K562 (cell line): Measurements from ENCODE around the gene TMBIM4. TPM values are rescaled to one million over a fixed set of nuclear protein-coding genes. Genes with fewer than 3 reads are reported as not detected.
A peak's percentile ranks its signal among the peaks of the same experiment; 100 is the strongest.

Experiments used
- AFF4 ChIP-seq: sonication (generic); formaldehyde crosslinking; IDR thresholded peaks from 2 replicates; pipeline ENCODE4 v1.8.0; 2023; ENCODE audit warnings: mild to moderate bottlenecking, missing genetic modification reagents
- CCNT2 ChIP-seq: IDR thresholded peaks from 2 replicates; pipeline ENCODE4 v1.6.1; 2011; ENCODE audit warnings: borderline replicate concordance, low read depth, mild to moderate bottlenecking, moderate library complexity, mixed read lengths, low read length; ENCODE audit not compliant: insufficient read length; ENCODE audit errors: extremely low read depth
- EWSR1 ChIP-seq: fragments of 450-650 bp; IDR thresholded peaks from 2 replicates; pipeline ENCODE4 v1.6.1; 2018; ENCODE audit warnings: borderline replicate concordance, mild to moderate bottlenecking, low read depth, moderate library complexity; ENCODE audit not compliant: partially characterized antibody
- FOXK2 ChIP-seq, 2 experiments: fragments of 450-650 bp; IDR thresholded peaks in 1 of 2; conservative IDR thresholded peaks in 1 of 2; 2 replicates each; pipeline ENCODE4 v1.6.1; 2016; ENCODE audit warnings: low read depth in 2 of 2, mild to moderate bottlenecking in 1 of 2
- HDAC3 ChIP-seq: fragments of 450-650 bp; IDR thresholded peaks from 2 replicates; pipeline ENCODE4 v1.6.1; 2018; ENCODE audit warnings: borderline replicate concordance, mild to moderate bottlenecking, moderate library complexity; ENCODE audit not compliant: partially characterized antibody
- NFIX ChIP-seq: fragments of 250-450 bp; sonication (Bioruptor Pico); IDR thresholded peaks from 2 replicates; pipeline ENCODE4 v1.4.0; 2020; ENCODE audit warnings: low read depth, mild to moderate bottlenecking, moderate library complexity
- NR4A1 ChIP-seq, 2 experiments: fragments of 250-450 bp in 1 of 2; fragments of 450-650 bp in 1 of 2; sonication (Bioruptor Pico) in 1 of 2; IDR thresholded peaks; 2 replicates each; pipeline versions ENCODE4 v1.4.0 to v1.6.1; 2016 to 2020; ENCODE audit warnings: mild to moderate bottlenecking in 2 of 2, missing compliant biosample characterization in 1 of 2, missing genetic modification characterization in 1 of 2, moderate library complexity in 1 of 2
- RAD51 ChIP-seq: fragments of 450-650 bp; IDR thresholded peaks from 2 replicates; pipeline ENCODE4 v1.7.1; 2016; ENCODE audit warnings: low read depth, mild to moderate bottlenecking, borderline replicate concordance
- RBFOX2 ChIP-seq: fragments of 200-400 bp; formaldehyde crosslinking; IDR thresholded peaks from 2 replicates; pipeline ENCODE4 v1.6.1; 2017; ENCODE audit warnings: low read depth, mild to moderate bottlenecking, low read length, moderate library complexity
- SNIP1 ChIP-seq: fragments of 450-650 bp; IDR thresholded peaks from 2 replicates; pipeline ENCODE4 v1.7.1; 2017; ENCODE audit warnings: low read depth, mild to moderate bottlenecking
- TSHZ1 ChIP-seq: fragments of 250-450 bp; sonication (Bioruptor Pico); IDR thresholded peaks from 2 replicates; pipeline ENCODE4 v1.4.0; 2020; ENCODE audit warnings: mild to moderate bottlenecking, moderate library complexity
- ZNF197 ChIP-seq: fragments of 200-800 bp; sonication (Bioruptor generic); IDR thresholded peaks from 2 replicates; pipeline ENCODE4 v1.6.1; 2016; ENCODE audit warnings: low read depth, missing genetic modification characterization, missing compliant biosample characterization
- ZNF232 ChIP-seq: sonication (generic); formaldehyde crosslinking; IDR thresholded peaks from 2 replicates; pipeline ENCODE4 v1.8.0; 2022; ENCODE audit warnings: mild to moderate bottlenecking, missing genetic modification reagents
- ZNF449 ChIP-seq: fragments of 250-450 bp; sonication (Bioruptor Pico); IDR thresholded peaks from 2 replicates; pipeline ENCODE4 v1.8.0; 2022; ENCODE audit warnings: moderate library complexity, mild to moderate bottlenecking, inconsistent platforms
- ZNF512 ChIP-seq: IDR thresholded peaks from 2 replicates; pipeline ENCODE4 v1.6.1; 2016; ENCODE audit warnings: missing genetic modification characterization, missing compliant biosample characterization
- ZNF589 ChIP-seq: fragments of 200-800 bp; sonication (Bioruptor generic); IDR thresholded peaks from 2 replicates; pipeline ENCODE4 v1.6.1; 2016; ENCODE audit warnings: low read depth, missing genetic modification characterization, missing compliant biosample characterization
- polyA plus RNA-seq, 8 experiments: library from polyadenylated mRNA; depleted of rRNA in 4 of 8; stranded (reverse) in 5 of 8; unstranded in 3 of 8; fragments of >200 nt; fragmentation: Nextera tagmentation in 2 of 8; fragmentation: Illumina TruSeq in 1 of 8; extraction: Ambion mirVana in 2 of 8; extraction: Trizol in 1 of 8; gene quantifications; 2 replicates each; pipeline versions ENCODE4 v1.2.1 to v1.2.3, GENCODE V29; 2011 to 2014; ENCODE audit warnings: inconsistent platforms in 1 of 8, missing spikeins in 1 of 8
- total RNA-seq, 7 experiments: library from RNA; depleted of rRNA in 6 of 7; stranded (reverse); fragments of >200 nt in 6 of 7; fragmentation: Illumina TruSeq in 2 of 7; extraction: Trizol in 2 of 7; gene quantifications; 2 replicates each; pipeline versions ENCODE4 v1.2.1 to v1.2.3, GENCODE V29; 2011 to 2021; ENCODE audit warnings: low replicate concordance in 1 of 7

Gene TMBIM4
- total and polyA plus RNA-seq, 9 of the 15 experiments (the other 6 are each of a cell fraction or from before 2014, with no cell fraction given): 18.6 to 272 (median 50.0) TPM

GRCh38 chr12:66164349-66164821, 5.4 kb downstream of the TMBIM4 start (continued):
- TF ChIP-seq FOXK2 (conservative IDR thresholded peaks at IDR 0.05 in 1 of 2, IDR thresholded peaks at IDR 0.05 in 1 of 2; ENCODE audit: low read depth in 2 of 2): peak; percentile 71 to 72
- TF ChIP-seq EWSR1: no peak
- TF ChIP-seq HDAC3: peak; percentile 55
- no peak for TF ChIP-seq SNIP1
- no peak for TF ChIP-seq CCNT2
- no peak for TF ChIP-seq AFF4 (CRISPR knock-in tag)
- no peak for TF ChIP-seq RBFOX2
- TF ChIP-seq NFIX: no peak
- peak; percentile 88 for TF ChIP-seq ZNF197 (CRISPR knock-in tag)
- no peak for TF ChIP-seq ZNF232 (CRISPR knock-in tag)
- TF ChIP-seq ZNF589 (CRISPR knock-in tag): peak; percentile 85; the same call in 1 of the 2 replicates
- TF ChIP-seq RAD51: no peak
- TF ChIP-seq NR4A1 (CRISPR knock-in tag; IDR thresholded peaks at IDR 0.05): no peak
- peak; percentile 95 for TF ChIP-seq NR4A1 (tag; IDR thresholded peaks at IDR 0.05)
- peak; percentile 65; the same call in 1 of the 2 replicates for TF ChIP-seq TSHZ1 (CRISPR knock-in tag)
- TF ChIP-seq ZNF449 (CRISPR knock-in tag): peak; percentile 73; the same call in 1 of the 2 replicates
- no peak for TF ChIP-seq ZNF512 (tag)
